Measurements from ENCODE around the gene PDZD8.

GRCh38 chr10:117318909-117319308 lies 56.3 kb downstream of the PDZD8 start:
- TF ChIP-seq CTCF (conservative IDR thresholded peaks at IDR 0.05; ENCODE audit: low read length) (peak; percentile 74), EZH2phosphoT487 (IDR thresholded peaks at IDR 0.05; ENCODE audit: borderline replicate concordance, low read depth, low read length) (no peak)

Measured in OCI-LY7 (cell line).